Hematopoietic multipotent progenitor cell treated with erythropoietin and hydrocortisone succinate and interleukin-3 and kit ligand, for 4 days (in vitro differentiated cells): ENCODE measurements around the gene ARID1B.
"Not testable (repeated sequence)": the region's sequence is repeated elsewhere in the genome, so short reads cannot be mapped to it uniquely, and the experiment has no call there.

Experiments used
- DNase-seq: peaks from one replicate; pipeline ENCODE4 v3.0.0-alpha.2; 2015

ARID1B gene

DNA sequence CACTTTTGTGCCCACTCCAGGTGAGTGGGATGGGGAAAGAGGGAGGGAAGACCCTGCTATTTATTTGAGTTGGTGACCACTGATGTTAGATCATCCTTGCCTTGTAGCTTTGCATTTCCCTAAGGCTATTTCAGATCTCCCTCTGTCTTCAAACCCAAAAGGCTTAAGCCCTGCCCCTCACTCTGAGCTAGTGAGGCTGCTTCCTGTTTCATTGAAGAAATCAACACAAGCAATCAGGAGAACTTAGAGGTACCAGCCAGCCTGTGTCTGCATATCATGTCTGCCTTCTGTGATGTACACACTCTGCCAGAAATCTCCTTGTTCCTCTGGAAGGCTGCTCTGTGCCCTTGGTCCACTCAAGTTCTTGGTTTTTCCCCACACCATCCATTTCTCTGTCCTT, 135.3 kb downstream of the ARID1B start:
- DNase-seq = peak; percentile 84

DNA sequence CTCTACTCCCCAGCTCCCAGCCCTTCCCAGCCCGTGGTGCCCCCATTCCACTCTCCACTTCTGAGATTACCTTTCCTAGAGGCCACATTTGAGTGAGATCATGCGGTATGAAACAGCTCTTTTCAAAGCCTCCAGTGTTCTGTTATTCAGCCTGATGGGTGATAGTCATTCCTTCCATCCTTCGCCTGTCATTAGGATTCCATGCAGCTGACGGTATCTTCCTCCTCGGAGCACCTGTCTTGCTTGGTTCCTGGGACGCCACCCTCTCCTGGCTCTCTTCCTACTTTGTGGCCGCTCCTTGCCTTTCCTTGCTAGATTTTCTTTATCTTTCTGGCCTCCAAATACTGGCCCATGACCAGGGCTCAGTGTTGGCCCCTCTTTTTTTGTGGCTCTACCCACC, 137.0 kb downstream of the ARID1B start:
- no peak for DNase-seq

DNA sequence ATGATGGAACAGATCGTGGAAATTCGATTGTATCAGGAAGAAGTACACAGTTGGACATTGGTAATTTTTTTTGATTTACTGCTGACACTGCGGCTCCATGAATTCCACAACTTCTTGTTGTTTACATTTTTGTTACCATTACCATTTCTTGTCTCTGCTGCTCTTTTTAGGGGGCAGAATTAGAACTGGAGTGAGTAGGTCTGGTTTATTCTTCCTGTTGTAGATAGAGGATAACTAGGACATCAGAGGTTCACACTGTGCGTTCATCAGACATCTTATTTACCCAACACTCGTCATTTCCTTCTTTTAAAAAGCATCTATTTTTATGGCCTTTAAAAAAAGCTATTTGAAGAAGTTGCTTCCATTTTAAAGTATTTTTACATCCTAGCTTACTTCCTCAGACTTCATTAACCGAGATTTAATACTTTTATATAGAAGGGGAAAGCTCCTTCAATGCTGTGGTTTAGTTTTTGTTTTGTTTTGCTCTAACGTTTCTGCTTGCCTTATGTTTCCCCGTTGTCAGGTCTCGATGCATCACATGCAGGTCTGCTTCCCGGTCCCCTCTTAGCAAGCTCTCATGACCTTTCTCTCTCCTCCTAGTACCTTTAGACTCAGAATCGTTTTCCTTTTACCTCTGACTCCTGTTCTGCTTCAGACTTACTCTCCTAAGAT, 139.1 kb downstream of the ARID1B start:
- no peak for DNase-seq

DNA sequence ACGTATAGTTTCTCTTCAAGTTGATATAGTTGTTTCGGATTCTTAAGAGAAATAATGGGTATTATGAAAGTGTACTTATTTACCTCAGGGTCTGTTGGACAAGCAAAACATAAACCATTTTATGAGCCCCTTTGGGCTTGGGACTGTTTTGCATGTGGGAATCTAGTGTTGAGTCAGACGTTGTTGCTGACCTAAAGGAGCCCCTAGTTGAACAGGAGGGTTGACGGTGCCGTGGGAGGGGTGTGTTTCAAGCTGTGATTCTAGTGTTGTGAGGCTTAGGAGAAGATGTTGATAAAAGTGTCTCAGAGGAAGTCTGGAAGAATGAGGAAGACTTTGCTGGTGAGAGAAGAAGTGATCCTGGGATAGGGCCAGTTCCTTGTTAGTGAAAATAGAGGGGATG, 140.0 kb downstream of the ARID1B start:
- no peak for DNase-seq

DNA sequence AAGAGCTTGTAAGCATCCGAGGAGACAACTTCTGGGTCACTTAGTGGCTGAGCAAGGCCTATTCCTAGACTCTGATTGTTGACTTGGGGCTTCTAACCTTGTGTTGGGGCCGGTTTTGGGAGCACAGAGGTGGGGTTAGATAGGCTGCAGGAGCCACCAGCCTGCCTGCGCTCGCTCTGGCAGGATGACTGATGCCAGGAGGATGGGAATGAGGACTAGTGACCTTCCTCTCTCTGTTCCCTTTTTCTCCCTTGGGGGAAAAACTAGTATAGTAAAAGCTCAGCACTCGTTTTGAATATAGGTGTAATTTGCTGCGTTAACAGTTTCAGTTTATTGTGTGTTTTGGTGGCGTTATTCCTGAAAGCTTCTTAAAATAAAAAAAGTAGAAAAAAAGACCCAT, 141.5 kb downstream of the ARID1B start:
- DNase-seq = no peak

DNA sequence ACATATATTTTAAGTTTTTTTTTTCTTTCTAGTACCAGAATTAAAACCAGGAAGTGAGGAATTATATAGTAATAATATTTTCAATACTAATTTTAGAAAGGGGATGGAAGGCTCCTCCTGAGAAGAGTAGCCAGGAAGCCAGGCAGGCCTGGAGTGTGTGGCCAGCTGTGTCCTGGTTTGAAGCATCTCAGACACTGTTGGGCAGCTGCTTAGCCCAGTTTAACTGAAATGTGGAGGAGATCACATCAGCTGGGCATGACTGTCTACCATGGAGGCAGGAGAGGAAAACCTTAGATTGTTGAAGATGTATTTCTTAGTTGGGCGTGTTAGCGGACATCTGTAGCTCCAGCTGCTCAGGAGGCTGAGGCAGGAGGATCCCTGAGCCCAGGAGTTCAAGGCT, 142.2 kb downstream of the ARID1B start:
- DNase-seq = no peak

DNA sequence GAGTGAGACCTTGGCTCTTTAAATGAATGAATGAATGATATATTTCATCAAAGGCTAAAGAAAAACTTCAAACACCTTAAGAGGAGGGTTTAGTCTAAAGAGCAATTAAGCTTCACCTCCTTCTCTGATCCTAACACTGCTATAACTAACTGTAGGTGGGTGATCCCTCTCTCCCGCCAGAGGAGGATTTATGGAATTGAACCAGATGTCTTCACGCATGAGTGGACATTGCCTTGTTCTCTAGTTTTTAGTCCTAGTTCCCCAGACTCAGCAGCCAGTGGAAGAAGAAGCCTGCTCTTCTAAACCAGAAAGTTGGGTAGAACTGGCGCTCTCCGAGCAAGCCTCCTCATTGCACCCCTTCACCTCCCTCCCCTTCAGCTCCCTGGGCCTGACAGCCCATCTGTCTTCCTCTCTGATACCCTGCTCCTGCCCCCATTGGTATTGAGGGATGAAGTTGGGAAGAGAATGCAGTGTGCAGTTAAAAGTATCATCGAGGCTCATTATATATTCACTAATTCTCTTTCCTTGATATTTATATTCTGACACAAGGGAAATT, 142.7 kb downstream of the ARID1B start:
- no peak for DNase-seq

DNA sequence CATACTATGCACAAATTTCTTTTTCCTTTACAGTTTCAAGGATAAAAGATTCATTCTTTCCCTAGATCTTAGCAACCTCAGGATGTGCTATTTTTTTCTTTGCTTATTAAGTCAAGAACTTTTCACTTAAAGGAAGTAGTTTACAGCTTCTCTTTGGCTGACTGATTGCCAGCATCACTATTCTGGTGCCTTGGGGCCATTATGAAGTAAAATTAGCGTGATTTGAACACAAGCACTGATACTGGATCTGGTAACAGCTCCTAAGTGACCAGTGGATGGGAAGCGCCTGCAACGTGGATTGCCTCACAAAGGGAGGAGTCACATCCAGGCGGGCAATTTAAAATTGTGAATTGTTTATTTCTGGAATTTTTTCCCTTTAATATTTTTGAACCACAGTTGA, 147.1 kb downstream of the ARID1B start:
- DNase-seq = no peak

DNA sequence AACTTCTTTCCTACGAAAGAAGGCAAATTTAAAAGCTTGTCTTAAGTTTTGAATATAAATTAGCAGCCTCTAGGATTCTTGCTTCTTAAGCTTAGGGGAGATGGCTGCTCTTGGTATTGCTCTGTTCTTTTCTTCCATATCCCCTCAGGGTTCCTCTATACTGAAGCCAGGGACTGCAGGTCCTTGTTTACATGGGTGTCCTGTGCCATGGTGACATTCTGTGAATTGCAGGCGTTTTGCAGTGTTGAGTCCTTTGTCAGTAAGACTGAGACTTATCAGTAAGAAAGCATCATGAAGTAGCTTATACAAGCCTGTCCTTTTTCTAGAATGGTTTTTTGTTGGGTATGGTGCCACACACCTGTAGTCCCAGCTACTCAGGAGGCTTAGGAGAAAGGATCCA, 147.8 kb downstream of the ARID1B start:
- no peak for DNase-seq

DNA sequence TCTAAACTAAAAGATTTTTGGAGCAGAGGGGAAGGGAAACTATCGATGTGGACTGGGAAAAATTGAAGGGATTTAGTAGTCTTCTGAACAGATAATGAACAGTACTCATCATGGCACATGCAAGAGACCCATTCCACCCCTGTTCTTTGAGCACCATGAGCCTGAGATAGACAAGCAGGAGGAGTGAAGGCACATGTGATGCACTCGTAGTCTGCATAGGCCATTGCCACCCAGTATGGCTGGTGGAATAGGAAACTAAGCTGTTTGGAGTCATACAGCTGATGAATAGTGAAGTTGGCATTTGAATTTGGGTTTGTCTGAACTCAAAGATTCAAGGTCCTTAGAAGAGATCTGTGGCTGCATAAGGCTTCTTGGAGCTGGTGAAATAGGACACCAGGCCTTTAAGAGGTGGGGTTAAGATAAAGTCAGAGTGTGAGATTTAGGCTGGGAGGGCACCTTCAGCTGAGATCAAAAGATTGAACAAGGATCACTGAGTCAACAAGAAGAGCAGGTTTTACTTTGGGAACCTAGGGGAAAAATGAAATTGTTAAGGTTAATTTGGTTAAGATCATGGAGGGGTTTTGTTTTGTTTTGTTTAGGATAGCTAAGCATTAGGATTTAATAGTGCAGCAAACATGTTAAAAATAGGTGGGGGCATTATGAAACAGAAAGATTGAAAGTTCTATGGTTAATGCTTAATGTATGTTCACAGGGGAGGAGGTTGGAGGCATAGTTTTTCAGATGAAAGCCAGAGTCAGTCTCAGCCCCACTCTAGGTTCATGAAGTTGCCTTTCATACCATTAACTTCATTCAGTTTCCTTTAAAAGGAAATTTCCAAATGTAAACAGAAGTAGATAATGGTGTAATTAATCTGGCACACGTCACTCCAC, 148.8 kb downstream of the ARID1B start:
- DNase-seq = no peak

DNA sequence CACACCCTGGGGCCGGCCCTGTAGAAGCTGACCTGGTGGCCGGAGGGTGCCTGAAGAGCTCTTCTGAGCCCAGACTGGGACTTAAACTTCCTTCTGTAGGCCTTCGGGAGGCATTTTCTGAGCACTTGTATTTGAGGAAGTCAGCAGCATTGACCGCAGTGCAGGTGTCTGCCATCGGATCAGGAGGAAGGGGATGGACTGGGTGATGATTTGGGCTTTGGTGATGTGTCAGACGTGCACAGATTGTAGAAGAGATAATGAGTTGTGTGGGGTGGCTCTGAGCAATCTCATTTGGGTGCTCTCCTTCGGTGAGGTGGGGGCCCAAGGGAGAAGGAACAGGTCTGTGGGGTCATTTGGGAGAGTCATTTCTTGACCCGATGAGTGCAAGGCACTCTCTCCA, 150.9 kb downstream of the ARID1B start:
- DNase-seq = no peak

DNA sequence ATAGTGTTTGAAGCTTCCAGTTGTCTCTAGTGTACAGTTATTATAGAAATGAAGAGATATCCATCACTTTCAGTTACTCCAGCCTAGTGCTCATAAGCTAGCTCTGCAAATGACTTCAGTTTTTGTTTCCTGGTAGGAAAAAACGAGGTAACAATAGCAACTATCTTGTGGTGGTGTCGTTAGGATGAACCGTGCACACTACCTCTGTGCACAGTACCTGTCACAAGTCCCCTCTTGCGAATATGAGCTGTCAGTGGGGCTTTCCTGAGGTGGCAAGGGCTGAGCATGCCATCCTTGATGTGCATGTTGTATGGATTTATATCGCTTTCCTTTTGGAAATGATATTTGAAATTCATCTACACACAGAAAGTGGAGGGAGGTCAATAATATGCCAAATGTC, 151.8 kb downstream of the ARID1B start:
- no peak for DNase-seq

DNA sequence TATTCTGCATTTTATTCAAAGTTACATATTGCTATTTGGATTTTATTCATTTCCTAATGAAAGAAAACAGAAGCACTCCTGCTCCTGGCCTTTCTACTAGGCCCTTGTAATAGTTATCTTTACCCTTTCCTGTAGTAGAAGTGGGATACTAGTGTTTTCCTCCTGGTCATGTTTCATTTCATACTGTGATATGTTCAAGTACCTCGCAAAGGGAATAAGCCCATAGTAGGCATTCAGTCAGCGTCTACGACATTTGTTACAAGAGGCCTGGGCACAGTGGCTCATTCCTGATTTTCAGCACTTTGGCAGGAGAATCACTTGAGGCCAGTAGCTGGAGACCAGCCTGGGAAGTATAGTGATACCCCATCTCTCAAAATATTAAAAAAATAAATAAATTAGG, 154.1 kb downstream of the ARID1B start:
- no peak for DNase-seq

DNA sequence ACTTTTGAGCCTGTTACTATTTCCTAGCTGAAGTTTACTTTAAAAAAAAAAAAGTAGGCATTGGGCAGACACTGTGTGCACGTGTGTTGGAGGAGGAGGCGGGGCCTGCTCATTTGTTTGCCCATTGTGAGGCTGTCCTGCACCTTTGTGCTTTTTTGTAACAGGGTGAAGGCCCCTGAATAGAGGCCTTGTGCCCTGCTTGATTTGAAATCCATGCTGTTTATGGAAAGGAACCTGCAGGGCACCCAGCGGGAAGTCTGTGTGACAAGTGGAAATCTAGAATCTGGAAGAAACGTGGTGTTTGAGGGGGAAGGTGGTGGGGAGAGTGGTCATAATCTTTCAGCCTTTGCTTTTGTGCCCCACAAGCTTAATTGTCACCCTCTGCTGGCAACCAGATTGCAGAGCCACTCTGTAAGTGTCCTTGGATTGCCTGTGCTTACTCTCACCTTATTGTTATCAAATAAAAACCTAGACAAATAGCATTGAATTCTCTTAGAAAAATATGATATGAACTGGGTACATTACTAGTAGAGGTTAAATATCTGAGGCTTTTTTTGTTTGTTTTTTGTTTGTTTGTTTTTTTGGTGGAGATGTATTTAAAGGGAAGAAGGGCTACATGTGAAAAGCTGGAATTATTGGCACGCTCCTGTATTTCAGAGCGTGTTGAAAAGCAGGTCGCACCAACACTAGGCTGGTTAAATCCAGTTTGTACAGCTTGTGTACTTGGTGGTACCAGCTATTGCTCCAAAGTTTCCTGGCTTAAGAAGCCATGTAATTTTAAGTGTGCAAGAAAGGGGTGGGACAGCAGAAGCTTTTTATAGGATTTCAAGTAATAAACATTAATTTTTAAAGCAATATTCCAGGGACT, 156.3 kb downstream of the ARID1B start:
- DNase-seq = peak; percentile 68

DNA sequence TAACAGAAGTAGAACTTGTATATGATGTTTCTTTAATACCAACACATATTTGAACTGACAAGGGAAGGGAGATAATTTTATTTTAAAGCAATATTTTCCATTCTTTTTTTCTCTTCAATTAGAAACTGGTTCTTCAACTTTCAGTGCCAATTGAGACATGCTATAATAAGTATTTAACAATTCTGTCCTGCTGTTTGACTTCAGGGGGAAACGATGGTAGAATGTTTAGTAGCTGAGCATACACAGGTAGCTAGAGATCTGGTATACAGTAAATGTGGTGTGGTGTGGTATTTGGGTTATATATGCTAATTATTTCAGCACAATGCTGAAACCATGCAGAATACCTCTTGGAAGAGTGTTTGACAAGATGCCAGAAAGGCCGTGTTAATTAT, 156.9 kb downstream of the ARID1B start:
- no peak for DNase-seq

DNA sequence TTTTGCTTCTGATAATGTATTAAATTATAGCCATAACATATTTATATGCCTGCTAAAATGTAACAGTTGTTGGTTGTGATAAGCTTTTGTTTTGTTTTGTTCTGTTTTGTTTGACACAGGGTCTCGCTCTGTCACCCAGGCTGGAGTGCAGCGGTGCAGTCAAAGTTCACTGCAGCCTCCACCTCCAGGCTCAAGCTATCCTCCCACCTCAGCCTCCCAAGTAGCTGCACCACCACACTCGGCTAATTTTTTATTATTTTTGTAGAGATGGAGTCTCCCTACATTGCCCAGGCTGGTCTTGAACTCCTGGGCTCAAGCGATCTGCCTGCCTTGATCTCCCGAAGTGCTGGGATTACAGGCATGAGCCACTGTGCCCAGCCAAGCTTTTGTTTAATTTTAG, 157.8 kb downstream of the ARID1B start:
- DNase-seq = no peak

DNA sequence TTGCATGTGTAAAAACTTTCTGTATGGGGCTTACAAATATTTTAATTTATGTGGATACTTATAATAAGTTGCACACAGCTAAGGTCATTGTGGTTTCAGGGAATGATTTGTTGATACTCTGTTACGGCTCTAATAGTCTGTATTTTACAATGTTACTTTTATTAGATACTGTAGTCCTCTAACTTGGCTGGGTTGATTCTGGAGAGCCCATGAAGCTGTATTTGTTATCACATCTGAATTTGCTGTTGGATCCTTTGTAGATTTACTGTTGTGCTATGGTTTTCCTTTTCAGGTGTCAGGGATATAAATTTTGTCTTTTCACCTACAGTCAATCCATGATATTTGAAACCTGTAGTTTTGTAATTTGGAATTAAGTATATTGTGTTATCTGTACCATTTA, 161.0 kb downstream of the ARID1B start:
- DNase-seq = no peak

DNA sequence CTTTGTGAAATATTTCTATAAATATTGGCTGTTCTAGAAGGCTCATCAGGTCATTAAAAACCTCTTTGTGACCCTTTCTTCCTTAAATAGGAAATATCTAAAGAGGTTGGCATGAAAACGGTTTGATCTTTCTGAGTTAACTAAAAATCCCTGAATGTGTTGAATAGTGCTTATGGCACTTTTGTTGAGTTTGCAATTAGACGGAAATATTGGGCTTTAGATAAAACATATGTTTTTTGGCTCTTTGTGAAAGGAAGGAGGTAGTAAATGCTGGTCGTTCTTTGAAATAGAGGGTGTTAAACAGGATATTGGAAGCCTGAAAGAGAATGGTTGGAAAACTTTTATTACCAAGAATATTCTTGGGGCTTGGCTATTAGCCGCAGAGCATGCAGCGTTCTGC, 163.0 kb downstream of the ARID1B start:
- DNase-seq = no peak

DNA sequence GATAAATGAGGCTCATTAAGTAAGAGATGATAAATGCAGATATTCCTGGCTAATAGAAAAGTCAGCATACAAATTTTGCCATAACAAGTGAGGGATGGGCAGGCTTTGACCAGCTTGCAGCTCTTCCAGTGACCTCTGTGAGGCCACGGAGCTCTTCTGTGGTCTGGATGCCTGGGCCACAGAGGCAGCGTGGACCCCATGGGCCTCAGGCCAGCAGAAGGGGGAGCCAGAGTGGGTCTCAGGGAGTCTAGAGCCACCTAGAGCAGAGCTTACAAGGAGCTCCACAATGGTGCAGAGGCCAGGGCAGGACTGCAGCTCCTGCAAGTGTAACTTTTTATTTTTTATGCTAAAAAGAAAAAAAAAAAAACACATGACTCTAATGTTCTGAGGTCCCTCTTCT, 165.1 kb downstream of the ARID1B start:
- DNase-seq = peak; percentile 38

DNA sequence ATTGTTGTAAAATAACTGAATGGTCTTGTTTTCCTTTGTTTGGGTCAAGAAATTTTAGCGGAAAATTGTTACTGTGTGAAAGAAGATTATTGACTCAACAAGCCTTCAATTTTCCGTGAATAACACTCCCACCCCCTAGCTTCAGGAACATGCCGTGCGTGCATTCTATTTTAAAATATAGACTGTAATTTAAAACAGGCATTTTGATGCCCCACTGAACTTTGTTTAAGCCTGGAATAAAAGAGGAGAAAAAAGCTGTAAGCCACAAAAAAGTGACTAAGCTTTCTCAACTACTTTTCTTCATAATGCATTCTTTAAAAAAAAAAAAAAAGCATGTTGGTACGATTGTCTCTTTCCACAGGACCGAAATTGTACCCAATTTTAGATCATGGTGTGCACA, 166.0 kb downstream of the ARID1B start:
- no peak for DNase-seq

DNA sequence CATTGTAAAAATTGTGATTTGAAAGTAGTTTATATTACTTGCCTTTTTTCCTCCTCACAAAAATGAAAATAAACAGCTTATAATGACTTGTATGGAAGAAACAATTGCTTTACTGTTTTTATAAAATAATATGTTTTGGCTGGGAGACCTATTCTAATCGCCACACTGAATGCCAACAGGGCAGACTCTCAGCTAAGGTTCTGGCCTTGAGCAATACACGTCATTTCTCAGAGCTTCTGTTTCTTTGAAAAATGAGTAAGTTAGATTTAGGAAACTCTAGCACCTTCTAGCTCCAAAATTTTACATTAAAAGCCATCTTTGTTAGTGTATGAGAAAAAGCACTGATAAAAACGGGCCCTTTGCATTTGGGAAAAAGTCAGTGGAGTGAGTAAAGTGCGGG, 166.6 kb downstream of the ARID1B start:
- no peak for DNase-seq

DNA sequence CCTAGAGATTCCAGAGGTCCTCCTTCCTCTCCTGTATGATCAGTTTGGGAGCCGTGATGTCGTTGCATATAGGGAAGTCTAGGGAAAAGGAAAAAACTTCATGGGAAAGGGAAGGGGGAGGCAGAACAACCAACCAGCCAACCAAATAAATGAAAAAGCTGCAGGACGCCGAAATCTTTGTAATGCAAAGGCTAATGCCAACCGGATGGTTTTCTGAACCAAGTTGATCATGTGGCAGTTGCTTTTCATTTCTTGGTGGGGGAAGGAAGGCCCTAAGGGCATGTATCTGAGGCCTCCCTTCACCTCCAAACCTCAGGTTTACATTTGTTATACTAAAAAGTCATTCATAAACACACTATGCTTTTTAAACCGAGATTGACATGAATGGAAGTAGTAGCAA, 167.2 kb downstream of the ARID1B start:
- no peak for DNase-seq

DNA sequence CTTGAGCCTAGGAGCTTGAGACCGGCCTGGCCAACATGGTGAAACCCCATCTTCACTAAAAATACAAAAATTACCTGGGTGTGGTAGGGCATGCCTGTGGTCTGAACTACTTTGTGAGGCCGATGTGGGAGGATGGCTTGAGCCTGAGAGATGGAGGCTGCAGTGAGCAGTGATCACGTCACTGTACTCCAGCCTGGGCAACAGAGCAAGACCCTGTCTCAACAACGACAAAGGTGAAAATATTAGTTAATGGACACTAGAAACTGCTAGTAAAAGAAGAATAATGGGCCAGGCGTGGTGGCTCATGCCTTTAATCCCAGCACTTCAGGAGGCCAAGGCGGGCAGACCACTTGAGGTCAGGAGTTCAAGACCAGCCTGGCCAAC, 168.6 kb downstream of the ARID1B start:
- not testable (repeated sequence) for DNase-seq
